Neural cell (in vitro differentiated cells): ENCODE measurements around the gene COL18A1. TPM values are rescaled to one million over a fixed set of nuclear protein-coding genes. Genes with fewer than 3 reads are reported as not detected.

Source experiments
- H2AFZ ChIP-seq: fragments of 200-600, 300-800 bp; sonication (generic), shearing (Covaris generic); 2 replicates; pipeline ENCODE4 v1.6.0; 2014; ENCODE audit warnings: low read depth, mild to moderate bottlenecking, antibody characterized with exemption, low read length, moderate library complexity
- H3F3A ChIP-seq: fragments of 200-600 bp; shearing (Covaris generic); 2 replicates; pipeline ENCODE4 v1.6.1; 2016; ENCODE audit warnings: mild to moderate bottlenecking, moderate library complexity, mixed read lengths, antibody characterized with exemption, low read length; ENCODE audit not compliant: insufficient read depth, poor library complexity, severe bottlenecking
- H3K27ac ChIP-seq: fragments of 200-600, 300-800 bp; sonication (generic), shearing (Covaris generic); 2 replicates; pipeline ENCODE4 v1.5.1; 2014; ENCODE audit warnings: mild to moderate bottlenecking, low read length, moderate library complexity
- H3K27me3 ChIP-seq: fragments of 300-800, 200-600 bp; sonication (generic), shearing (Covaris generic); 2 replicates; pipeline ENCODE4 v1.6.0; 2014; ENCODE audit warnings: mild to moderate bottlenecking, low read depth, low read length, moderate library complexity; ENCODE audit not compliant: insufficient read depth
- H3K36me3 ChIP-seq: fragments of 300-800, 200-600 bp; sonication (generic), shearing (Covaris generic); 2 replicates; pipeline ENCODE4 v1.5.1; 2014; ENCODE audit warnings: mild to moderate bottlenecking, antibody characterized with exemption, low read length, moderate library complexity; ENCODE audit not compliant: insufficient read depth
- H3K4me2 ChIP-seq: fragments of 300-800, 200-600 bp; sonication (generic), shearing (Covaris generic); 2 replicates; pipeline ENCODE4 v1.6.0; 2014; ENCODE audit warnings: mild to moderate bottlenecking, low read length
- H3K4me3 ChIP-seq: fragments of 300-800, 200-600 bp; sonication (generic), shearing (Covaris generic); 2 replicates; pipeline ENCODE4 v1.5.1; 2014; ENCODE audit warnings: mild to moderate bottlenecking, low read length, moderate library complexity
- H3K79me2 ChIP-seq: fragments of 200-600 bp; shearing (Covaris generic); replicated peaks from 2 replicates; pipeline ENCODE4 v1.6.0; 2014; ENCODE audit warnings: mild to moderate bottlenecking, low read length, moderate library complexity; ENCODE audit not compliant: insufficient read depth
- H3K9ac ChIP-seq: fragments of 300-800, 200-600 bp; sonication (generic), shearing (Covaris generic); 2 replicates; pipeline ENCODE4 v1.6.1; 2016; ENCODE audit warnings: mild to moderate bottlenecking, low read length, mixed read lengths
- H3K9me2 ChIP-seq: fragments of 200-600 bp; shearing (Covaris generic); 2 replicates; pipeline ENCODE4 v1.6.1; 2016; ENCODE audit warnings: mild to moderate bottlenecking, low read length, mixed read lengths; ENCODE audit not compliant: insufficient read depth
- H3K9me3 ChIP-seq: fragments of 200-600, 300-800 bp; sonication (generic), shearing (Covaris generic); 2 replicates; pipeline ENCODE4 v1.6.1; 2016; ENCODE audit warnings: mild to moderate bottlenecking, mixed run types, low read length, moderate library complexity, mixed read lengths
- H4K20me1 ChIP-seq: fragments of 200-600 bp; shearing (Covaris generic); 2 replicates; pipeline ENCODE4 v1.6.1; 2016; ENCODE audit warnings: mild to moderate bottlenecking, mixed run types; ENCODE audit not compliant: insufficient read depth
- CTCF ChIP-seq: fragments of 450-650 bp; IDR thresholded peaks from 2 replicates; pipeline ENCODE4 v1.5.1; 2014; ENCODE audit warnings: antibody characterized with exemption, mild to moderate bottlenecking, moderate library complexity; ENCODE audit not compliant: poor library complexity, severe bottlenecking
- EZH2 ChIP-seq: fragments of 200-600, 300-800 bp; shearing (Covaris generic), sonication (generic); IDR thresholded peaks from 2 replicates; pipeline ENCODE4 v1.6.1; 2014; ENCODE audit warnings: antibody characterized with exemption, low read length, borderline replicate concordance, mild to moderate bottlenecking; ENCODE audit not compliant: insufficient read depth, poor library complexity, severe bottlenecking
- MXI1 ChIP-seq: fragments of 450-650 bp; conservative IDR thresholded peaks from 2 replicates; pipeline ENCODE4 v1.6.1; 2014; ENCODE audit warnings: antibody characterized with exemption, mild to moderate bottlenecking; ENCODE audit not compliant: poor library complexity, severe bottlenecking
- POLR2AphosphoS5 ChIP-seq: IDR thresholded peaks from 2 replicates; pipeline ENCODE4 v1.6.1; 2012
- RAD21 ChIP-seq: fragments of 450-650 bp; conservative IDR thresholded peaks from 2 replicates; pipeline ENCODE4 v1.6.1; 2014; ENCODE audit warnings: antibody characterized with exemption, mild to moderate bottlenecking, moderate library complexity
- REST ChIP-seq: IDR thresholded peaks from 2 replicates; pipeline ENCODE4 v1.6.1; 2012; ENCODE audit warnings: borderline replicate concordance
- SMC3 ChIP-seq: fragments of 450-650 bp; conservative IDR thresholded peaks from 2 replicates; pipeline ENCODE4 v1.6.1; 2014; ENCODE audit warnings: antibody characterized with exemption, mild to moderate bottlenecking, moderate library complexity; ENCODE audit not compliant: poor library complexity
- TAF1 ChIP-seq: IDR thresholded peaks from 2 replicates; pipeline ENCODE4 v1.6.1; 2012; ENCODE audit warnings: low read depth
- polyA plus RNA-seq: library from polyadenylated mRNA; depleted of rRNA; stranded (reverse); fragments of >200 nt; gene quantifications from 2 replicates; pipeline ENCODE4 v1.2.3, GENCODE V29; 2014

Gene COL18A1
- polyA plus RNA-seq, 1 donor from 2014 or later = 2.5 TPM

- Histone ChIP-seq H3K9me2 (no peaks in the 10 kb centered on the region), H3K4me2 (no peak overlapping the region), H3K79me2 (no peaks in the 10 kb centered on the region), H3K4me3 (no peak overlapping the region), H3K9ac (no peak overlapping the region), H4K20me1 (no peaks in the 10 kb centered on the region), H3F3A (no peaks in the 10 kb centered on the region), H3K27me3 (no peaks in the 10 kb centered on the region), H2AFZ (no peak overlapping the region), H3K9me3 (no peaks in the 10 kb centered on the region), H3K36me3 (no peaks in the 10 kb centered on the region), H3K27ac (no peak overlapping the region)
- TF ChIP-seq RAD21 = no peak
- TF ChIP-seq EZH2 = no peak
- TF ChIP-seq MXI1 = no peak
Observed at GRCh38 chr21:45473496-45474322, 68.7 kb downstream of the COL18A1 start.

GRCh38 chr21:45474323-45474950 lies 69.5 kb downstream of the COL18A1 start:
- H3K27me3 ChIP-seq = no peaks in the 10 kb centered on the region
- H3F3A ChIP-seq = no peaks in the 10 kb centered on the region
- no peak overlapping the region for H2AFZ ChIP-seq
- no peak overlapping the region for H3K9ac ChIP-seq
- no peaks in the 10 kb centered on the region for H3K36me3 ChIP-seq
- no peaks in the 10 kb centered on the region for H3K9me3 ChIP-seq
- H3K27ac ChIP-seq = no peak overlapping the region
- H3K9me2 ChIP-seq = no peaks in the 10 kb centered on the region
- no peaks in the 10 kb centered on the region for H3K79me2 ChIP-seq
- H3K4me2 ChIP-seq = no peak overlapping the region
- H4K20me1 ChIP-seq = no peaks in the 10 kb centered on the region
- H3K4me3 ChIP-seq = no peak overlapping the region
- TF ChIP-seq REST (no peak), TAF1 (no peak), EZH2 (no peak), CTCF (no peak), POLR2AphosphoS5 (no peak), SMC3 (no peak), RAD21 (no peak)
